GM10847 (cell line): Measurements from ENCODE around the gene DNAJC25.

ENCODE experiments used
- POLR2A ChIP-seq: IDR thresholded peaks from 2 replicates; pipeline ENCODE4 v1.6.1; 2011; ENCODE audit not compliant: insufficient read length; ENCODE audit errors: extremely low read depth

The DNAJC25 gene

DNA sequence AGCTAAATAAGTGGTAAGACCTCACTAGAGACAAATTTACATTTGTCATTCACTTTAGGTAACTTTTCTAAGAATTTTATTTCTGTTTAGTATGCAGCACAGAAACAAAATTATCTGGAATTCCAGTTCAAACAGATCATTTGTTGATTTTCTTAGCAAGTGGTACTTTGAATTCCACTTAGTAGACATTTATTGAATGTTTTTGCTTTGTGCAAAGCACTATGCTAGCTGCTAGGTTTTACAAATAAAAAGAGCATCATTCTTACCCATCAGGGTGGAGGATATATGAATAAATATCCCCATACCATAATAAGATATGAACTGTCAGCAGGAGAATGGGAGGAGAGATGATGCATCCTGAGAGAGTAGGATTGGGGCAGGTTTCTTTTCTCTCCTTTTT lies 65.7 kb downstream of the DNAJC25 start:
- TF ChIP-seq POLR2A, result no peak

DNA sequence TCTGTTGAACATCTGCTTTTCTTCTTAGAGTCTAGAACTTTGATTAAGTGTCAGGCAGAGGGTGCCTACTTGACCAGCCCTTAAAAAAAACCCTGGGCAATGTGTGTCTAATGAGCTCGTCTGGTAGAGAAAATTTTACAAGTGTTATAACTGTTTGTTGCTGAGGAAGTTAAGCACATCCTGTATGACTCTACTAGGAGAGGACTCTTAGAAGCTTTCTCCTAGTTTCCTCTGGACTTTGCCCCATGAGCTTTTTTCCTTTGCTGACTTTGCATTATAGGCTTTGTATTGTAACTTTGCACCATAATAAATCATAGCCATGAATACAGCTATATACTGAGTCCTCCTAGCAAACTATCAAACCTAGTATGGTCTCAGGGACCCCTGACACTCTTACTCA lies 69.6 kb downstream of the DNAJC25 start:
- TF ChIP-seq POLR2A, result no peak
